ENCODE measurements around the gene PTPRK. TPM values are rescaled to one million over a fixed set of nuclear protein-coding genes. Genes with fewer than 3 reads are reported as not detected.

PTPRK gene
- total and polyA plus RNA-seq, 2 experiments from 2014 or later = 26.9 to 56.4 TPM

- H3K4me1 Mint-ChIP-seq = no peaks in the 10 kb centered on the region
- ATAC-seq = no peak
- DNase-seq (ENCODE audit: low spot score) = no peak
- no peak overlapping the region for H3K27ac Mint-ChIP-seq
- H3K36me3 Mint-ChIP-seq (ENCODE audit: low read depth) = no peaks in the 10 kb centered on the region
- Histone ChIP-seq H3K27ac (ENCODE audit: low read depth) (no peak overlapping the region), H3K79me2 (replicated peaks; ENCODE audit: insufficient read depth) (no peaks in the 10 kb centered on the region), H3K27me3 (ENCODE audit: insufficient read depth) (no peaks in the 10 kb centered on the region), H3K4me3 (no peak overlapping the region), H4K20me1 (replicated peaks; ENCODE audit: insufficient read depth) (no peaks in the 10 kb centered on the region), H2AFZ (no peak overlapping the region), H3K4me2 (no peak overlapping the region), H3K36me3 (ENCODE audit: insufficient read depth) (no peaks in the 10 kb centered on the region), H3K9me2 (ENCODE audit: insufficient read depth) (no peaks in the 10 kb centered on the region), H3F3A (replicated peaks; ENCODE audit: low read depth) (no peaks in the 10 kb centered on the region), H3K4me1 (ENCODE audit: insufficient read depth) (no peaks in the 10 kb centered on the region)
- H3K27me3 Mint-ChIP-seq (ENCODE audit: insufficient read depth, low read depth, poor library complexity) = no peaks in the 10 kb centered on the region
- no peak for TF ChIP-seq ZNF114 (CRISPR knock-in tag; IDR thresholded peaks at IDR 0.05)
- H3K4me3 Mint-ChIP-seq = no peak overlapping the region
- no peaks in the 10 kb centered on the region for H3K9me3 Mint-ChIP-seq
Observed at GRCh38 chr6:128150376-128150775, 370.0 kb downstream of the PTPRK start.

GRCh38 chr6:128149796-128150195, 370.6 kb downstream of the PTPRK start:
- DNase-seq (ENCODE audit: low spot score) = no peak
- H3K9me2 ChIP-seq (ENCODE audit: insufficient read depth) = no peaks in the 10 kb centered on the region
- no peak overlapping the region for H3K4me3 ChIP-seq
- H3K36me3 Mint-ChIP-seq (ENCODE audit: low read depth) = no peaks in the 10 kb centered on the region
- H2AFZ ChIP-seq = no peak overlapping the region
- no peaks in the 10 kb centered on the region; the same call in 2 of the 3 replicates for H3K4me1 Mint-ChIP-seq
- no peaks in the 10 kb centered on the region for H3K4me1 ChIP-seq (ENCODE audit: insufficient read depth)
- ATAC-seq = no peak
- no peaks in the 10 kb centered on the region for H3K9me3 Mint-ChIP-seq
- H3K4me3 Mint-ChIP-seq = no peak overlapping the region
- H3K27me3 Mint-ChIP-seq (ENCODE audit: insufficient read depth, low read depth, poor library complexity) = no peaks in the 10 kb centered on the region
- H3K27ac ChIP-seq (ENCODE audit: low read depth) = no peak overlapping the region
- H3K27me3 ChIP-seq (ENCODE audit: insufficient read depth) = no peaks in the 10 kb centered on the region
- H3K27ac Mint-ChIP-seq = no peak overlapping the region
- H3K36me3 ChIP-seq (ENCODE audit: insufficient read depth) = no peaks in the 10 kb centered on the region
- no peaks in the 10 kb centered on the region for H3K79me2 ChIP-seq (replicated peaks; ENCODE audit: insufficient read depth)
- H4K20me1 ChIP-seq (replicated peaks; ENCODE audit: insufficient read depth) = no peaks in the 10 kb centered on the region
- no peaks in the 10 kb centered on the region for H3F3A ChIP-seq (replicated peaks; ENCODE audit: low read depth)
- H3K4me2 ChIP-seq = no peak overlapping the region
- TF ChIP-seq ZNF462 (CRISPR knock-in tag; IDR thresholded peaks at IDR 0.05) (no peak), STAT1 (IDR thresholded peaks at IDR 0.05; ENCODE audit: unreplicated experiment) (no peak), NANOG (IDR thresholded peaks at IDR 0.05; ENCODE audit: borderline replicate concordance) (no peak), JUNB (IDR thresholded peaks at IDR 0.05; ENCODE audit: unreplicated experiment) (no peak), ETS1 (IDR thresholded peaks at IDR 0.05) (no peak), EZH2 (IDR thresholded peaks at IDR 0.05; ENCODE audit: low read depth, unreplicated experiment) (no peak), EZH2phosphoT487 (IDR thresholded peaks at IDR 0.05; ENCODE audit: unreplicated experiment) (no peak), REST (IDR thresholded peaks at IDR 0.05; ENCODE audit: unreplicated experiment) (no peak), ZNF331 (CRISPR knock-in tag; IDR thresholded peaks at IDR 0.05; ENCODE audit: low read depth) (no peak), ZNF114 (CRISPR knock-in tag; IDR thresholded peaks at IDR 0.05) (no peak)
